Kidney (tissue), 14 donors: ENCODE measurements around the gene NELFE. TPM values are rescaled to one million over a fixed set of nuclear protein-coding genes. Genes with fewer than 3 reads are reported as not detected.

Experiments used
- DNase-seq, 5 donors: peaks; one replicate each; pipeline ENCODE4 v3.0.0-alpha.2; 2013 to 2020
- FAIRE-seq: peaks from 2 replicates; lab custom pipeline; 2012; peaks lifted over from hg19 to GRCh38; lab: Jason Lieb, UNC
- H3K27ac ChIP-seq, 2 donors: one replicate each; pipeline ENCODE4 v1.7.0; 2013; ENCODE audit warnings: low read depth in 2 of 2, low read length in 2 of 2, inconsistent platforms in 1 of 2
- H3K27me3 ChIP-seq: one replicate; pipeline ENCODE4 v1.7.1; 2013; ENCODE audit warnings: low read length, inconsistent platforms; ENCODE audit not compliant: control insufficient read depth, insufficient read depth
- H3K36me3 ChIP-seq, 3 donors: one replicate each; pipeline versions ENCODE4 v1.7.0 to v1.7.1; 2013; ENCODE audit warnings: low read length in 3 of 3, control low read depth in 1 of 3, inconsistent platforms in 1 of 3; ENCODE audit not compliant: insufficient read depth in 3 of 3, control insufficient read depth in 2 of 3
- H3K4me1 ChIP-seq, 3 donors: one replicate each; pipeline versions ENCODE4 v1.7.0 to v1.7.1; 2013; ENCODE audit warnings: low read length in 3 of 3, inconsistent platforms in 1 of 3, low read depth in 1 of 3; ENCODE audit not compliant: control insufficient read depth in 2 of 3, insufficient read depth in 2 of 3
- H3K4me3 ChIP-seq, 3 donors: one replicate each; pipeline versions ENCODE4 v1.7.0 to v1.8.1; 2013; ENCODE audit warnings: low read length in 3 of 3, control low read depth in 1 of 3, inconsistent platforms in 1 of 3
- H3K9ac ChIP-seq, 3 donors: one replicate each; pipeline versions ENCODE4 v1.7.0 to v1.7.1; 2013; ENCODE audit warnings: low read length in 3 of 3, control low read depth in 1 of 3, inconsistent platforms in 1 of 3
- H3K9me3 ChIP-seq, 3 donors: one replicate each; pipeline versions ENCODE4 v1.7.0 to v1.7.1; 2013; ENCODE audit warnings: low read length in 3 of 3, control low read depth in 1 of 3, inconsistent platforms in 1 of 3; ENCODE audit not compliant: control insufficient read depth in 2 of 3, insufficient read depth in 1 of 3
- intact Hi-C: fragments of 100-400 bp; cut with DNase I; formaldehyde crosslinking; loops from one replicate; pipeline ENCODE4 v1.11.1; 2022
- polyA plus RNA-seq: library from polyadenylated mRNA; stranded (reverse); fragments of 350-450 nt; fragmentation: Illumina TruSeq; extraction: RNeasy Lipid Tissue Mini Kit (QIAGEN cat#74804); gene quantifications from one replicate; pipeline ENCODE4 v1.2.3, GENCODE V29; 2014; ENCODE audit warnings: low read depth, low replicate concordance; ENCODE audit not compliant: insufficient read depth
- total RNA-seq: library from RNA; stranded (reverse); fragmentation: NEBNext Ultra II Directional; extraction: Animal tissue kit (Norgen Biotek cat#: 25700); gene quantifications from one replicate; pipeline ENCODE4 v1.2.1, GENCODE V29; 2021
- TF ChIP-seq, protein P1 (sequence below): IDR thresholded peaks from 3 replicates; pipeline ENCODE4 v1.5.1; 2012; ENCODE audit warnings: mild to moderate bottlenecking, moderate library complexity, borderline replicate concordance; ENCODE audit not compliant: insufficient read depth; ENCODE audit errors: extremely low read depth
- donor health status: control.
- donor health status: control.
- donor health status: control.
- donor health status: control.
- donor health status: control.
- donor health status: DM: yes; HTN: yes; CAD: no.
- donor health status: Normal renal cell carcinoma (clear cell type).

NELFE gene
- total and polyA plus RNA-seq, 2 donors from 2014 or later = 62.0 to 83.0 TPM

DNA sequence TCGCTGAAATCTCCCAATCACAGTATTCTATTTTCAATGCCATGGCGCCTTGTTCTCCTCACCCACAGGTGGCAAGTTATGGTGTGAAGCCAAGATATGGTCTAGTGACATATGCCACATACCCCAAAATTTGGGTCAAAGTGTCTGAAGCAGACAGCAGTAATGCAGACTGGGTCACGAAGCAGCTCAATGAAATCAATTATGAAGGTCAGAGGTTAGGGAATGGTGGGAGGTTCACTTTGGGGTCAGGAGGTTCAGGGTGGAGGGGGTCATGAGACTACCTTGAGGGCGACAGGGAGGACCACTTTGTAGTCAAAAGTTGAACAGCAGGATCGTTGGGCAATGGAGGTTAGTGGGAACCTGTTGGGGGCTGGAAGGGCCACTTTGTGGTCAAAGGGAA lies 10.5 kb downstream of the NELFE start:
- no peak overlapping the region for H3K27ac ChIP-seq

DNA sequence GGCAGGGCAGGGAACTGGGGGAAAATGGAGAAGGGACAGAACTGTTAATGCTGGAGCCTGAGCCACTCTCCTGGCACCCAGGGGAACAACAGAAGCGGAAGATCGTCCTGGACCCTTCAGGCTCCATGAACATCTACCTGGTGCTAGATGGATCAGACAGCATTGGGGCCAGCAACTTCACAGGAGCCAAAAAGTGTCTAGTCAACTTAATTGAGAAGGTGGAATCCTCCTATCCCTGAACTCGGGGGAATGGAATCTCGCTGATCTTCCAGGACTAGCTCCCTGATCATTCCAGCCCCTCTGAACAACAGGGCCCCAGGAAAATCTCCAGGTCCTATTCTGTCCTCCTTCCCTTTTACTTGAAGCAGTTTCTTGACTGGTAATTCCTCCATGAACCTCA lies 10.9 kb downstream of the NELFE start:
- H3K4me3 ChIP-seq = no peak overlapping the region
- intact Hi-C loops = no loop called here
- peaks cover 0 to 6% (median 5%) of the 10 kb centered on the region in 3 donors for H3K36me3 ChIP-seq
- DNase-seq (no peak), FAIRE-seq (no peak)
- peaks cover 0 to 6% (median 0%) of the 10 kb centered on the region in 3 donors for H3K4me1 ChIP-seq
- no peak overlapping the region for H3K9ac ChIP-seq
- H3K27ac ChIP-seq = no peak overlapping the region
- H3K9me3 ChIP-seq = no peaks in the 10 kb centered on the region
- H3K27me3 ChIP-seq = no peaks in the 10 kb centered on the region
- TF ChIP-seq, protein P1, sequence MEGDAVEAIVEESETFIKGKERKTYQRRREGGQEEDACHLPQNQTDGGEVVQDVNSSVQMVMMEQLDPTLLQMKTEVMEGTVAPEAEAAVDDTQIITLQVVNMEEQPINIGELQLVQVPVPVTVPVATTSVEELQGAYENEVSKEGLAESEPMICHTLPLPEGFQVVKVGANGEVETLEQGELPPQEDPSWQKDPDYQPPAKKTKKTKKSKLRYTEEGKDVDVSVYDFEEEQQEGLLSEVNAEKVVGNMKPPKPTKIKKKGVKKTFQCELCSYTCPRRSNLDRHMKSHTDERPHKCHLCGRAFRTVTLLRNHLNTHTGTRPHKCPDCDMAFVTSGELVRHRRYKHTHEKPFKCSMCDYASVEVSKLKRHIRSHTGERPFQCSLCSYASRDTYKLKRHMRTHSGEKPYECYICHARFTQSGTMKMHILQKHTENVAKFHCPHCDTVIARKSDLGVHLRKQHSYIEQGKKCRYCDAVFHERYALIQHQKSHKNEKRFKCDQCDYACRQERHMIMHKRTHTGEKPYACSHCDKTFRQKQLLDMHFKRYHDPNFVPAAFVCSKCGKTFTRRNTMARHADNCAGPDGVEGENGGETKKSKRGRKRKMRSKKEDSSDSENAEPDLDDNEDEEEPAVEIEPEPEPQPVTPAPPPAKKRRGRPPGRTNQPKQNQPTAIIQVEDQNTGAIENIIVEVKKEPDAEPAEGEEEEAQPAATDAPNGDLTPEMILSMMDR = no peak

More for the DNA sequence above, 10.5 kb downstream of the NELFE start:
- Histone ChIP-seq H3K36me3 (peaks cover 0 to 10% (median 6%) of the 10 kb centered on the region in 3 donors), H3K27me3 (no peaks in the 10 kb centered on the region), H3K4me1 (peaks cover 0 to 6% (median 0%) of the 10 kb centered on the region in 3 donors), H3K9ac (no peak overlapping the region), H3K4me3 (no peak overlapping the region), H3K9me3 (no peaks in the 10 kb centered on the region)
- DNase-seq (no peak), FAIRE-seq (no peak)
- intact Hi-C loops = no loop called here
- TF ChIP-seq, protein P1 = no peak

DNA sequence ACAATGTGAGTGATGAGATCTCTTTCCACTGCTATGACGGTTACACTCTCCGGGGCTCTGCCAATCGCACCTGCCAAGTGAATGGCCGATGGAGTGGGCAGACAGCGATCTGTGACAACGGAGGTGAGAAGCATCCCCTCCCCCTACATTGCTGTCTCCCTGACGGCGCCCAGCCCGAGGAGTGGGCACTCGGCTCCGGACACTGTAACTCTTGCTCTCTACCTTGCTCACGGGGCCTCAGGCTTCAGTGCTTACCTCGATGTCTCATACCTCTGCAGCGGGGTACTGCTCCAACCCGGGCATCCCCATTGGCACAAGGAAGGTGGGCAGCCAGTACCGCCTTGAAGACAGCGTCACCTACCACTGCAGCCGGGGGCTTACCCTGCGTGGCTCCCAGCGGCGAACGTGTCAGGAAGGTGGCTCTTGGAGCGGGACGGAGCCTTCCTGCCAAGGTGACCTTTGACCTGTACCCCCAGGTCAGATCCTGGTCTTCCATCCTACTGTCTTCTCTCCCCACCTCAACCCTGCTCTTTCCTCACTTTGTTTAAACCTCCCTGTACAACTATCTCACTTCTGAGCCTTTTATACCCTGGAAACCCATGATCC lies 11.6 kb downstream of the NELFE start:
- no peak overlapping the region for H3K9ac ChIP-seq
- FAIRE-seq = no peak
- TF ChIP-seq, protein P1 = no peak
- H3K27me3 ChIP-seq = no peaks in the 10 kb centered on the region
- H3K9me3 ChIP-seq = no peaks in the 10 kb centered on the region
- no peak for DNase-seq
- no peak overlapping the region for H3K4me3 ChIP-seq
- H3K27ac ChIP-seq = no peak overlapping the region
- peaks cover 0 to 6% (median 0%) of the 10 kb centered on the region in 3 donors for H3K4me1 ChIP-seq
- H3K36me3 ChIP-seq = peaks cover 0 to 5% (median 1%) of the 10 kb centered on the region in 3 donors
- intact Hi-C loops = no loop called here
